HG02678 (cell line): ENCODE data around the gene THSD7B.
"Not testable (repeated sequence)": the region's sequence is repeated elsewhere in the genome, so short reads cannot be mapped to it uniquely, and the experiment has no call there.

Source experiments
- ATAC-seq: cut with Tn5 transposase; IDR thresholded peaks from one replicate; pipeline ENCODE4 v1.9.1; 2021; ENCODE audit warnings: mild to moderate bottlenecking, moderate library complexity; ENCODE audit not compliant: unreplicated experiment

Gene THSD7B

DNA sequence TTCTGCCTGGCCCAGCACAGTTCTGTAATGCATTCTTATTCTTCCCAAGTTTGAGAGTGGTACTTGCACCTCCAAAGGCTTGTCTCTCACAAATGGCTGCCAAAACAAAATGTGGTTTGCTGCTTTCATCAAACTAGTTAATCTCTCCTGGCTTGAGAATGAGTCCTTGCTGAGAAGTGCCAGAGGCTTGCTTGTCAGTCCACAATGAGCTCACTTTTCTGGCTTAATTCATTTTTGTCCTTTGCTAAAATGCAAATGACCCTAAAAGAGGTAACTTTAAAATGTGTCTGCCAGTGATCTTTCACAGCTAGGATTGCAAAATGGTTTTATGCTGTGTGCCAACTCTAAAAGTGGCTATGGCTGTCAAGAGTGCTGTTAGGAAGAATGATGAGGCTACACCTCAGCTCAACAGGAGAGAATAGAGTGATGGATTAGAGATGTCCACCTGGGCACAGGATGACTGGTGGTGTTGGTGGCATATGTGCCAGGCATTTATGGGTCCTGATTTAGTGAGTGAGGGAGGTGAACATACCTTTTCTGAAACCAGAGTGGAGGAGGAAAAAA is 907.7 kb downstream of the THSD7B start:
- no peak for ATAC-seq

DNA sequence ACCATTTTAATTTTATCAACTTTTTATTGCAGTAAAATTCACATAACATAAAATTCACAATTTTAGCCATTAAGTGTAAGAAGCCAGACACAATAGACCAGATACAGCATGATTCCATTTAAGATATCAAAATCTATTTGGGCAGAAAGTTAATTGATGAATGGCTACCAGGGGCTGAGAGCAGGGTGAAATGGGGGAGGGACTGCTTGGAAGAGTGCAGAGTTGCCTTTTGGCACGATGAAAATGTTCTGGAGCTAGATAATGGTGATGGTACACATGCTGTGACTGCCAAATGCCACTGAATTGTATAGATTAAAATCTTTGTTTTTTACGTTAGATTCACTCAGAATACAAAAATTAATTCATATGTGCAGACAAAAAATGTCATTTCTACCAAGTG is 909.6 kb downstream of the THSD7B start:
- no peak for ATAC-seq

DNA sequence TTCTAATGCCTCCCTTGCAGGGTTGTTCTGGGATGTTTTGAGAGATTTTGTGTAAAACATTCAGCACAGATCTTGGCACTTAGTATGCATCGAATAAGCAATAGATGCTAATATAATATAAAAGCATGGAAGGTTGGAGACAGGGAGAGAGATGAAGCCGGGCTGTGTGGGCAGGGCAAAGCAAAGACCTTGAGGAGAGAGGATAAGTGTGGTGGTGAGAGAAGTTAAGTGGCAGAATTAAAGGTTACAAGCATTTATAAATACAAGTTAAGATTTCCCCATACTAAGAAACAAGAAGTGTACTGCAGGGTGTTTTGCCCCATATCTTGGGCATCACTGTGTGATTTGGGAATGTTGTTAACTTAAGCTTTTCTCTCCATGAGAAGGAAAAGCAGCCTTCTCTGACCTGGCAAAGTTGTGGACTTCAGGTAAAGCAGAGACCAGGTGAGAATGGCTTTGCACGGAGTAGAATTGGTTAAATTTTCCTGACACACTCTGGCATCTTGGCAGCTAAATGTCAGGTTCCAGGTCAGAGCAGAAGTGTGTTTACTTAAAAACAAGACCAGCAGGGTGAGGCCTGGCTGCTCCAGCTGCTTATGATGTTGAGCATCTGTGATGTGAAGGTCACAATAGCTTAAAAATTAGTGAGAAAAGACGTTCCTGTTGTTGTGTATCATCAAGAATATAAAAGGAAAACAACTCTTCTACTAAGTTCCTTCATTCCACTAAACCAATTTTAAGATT is 910.4 kb downstream of the THSD7B start:
- no peak for ATAC-seq

GRCh38 chr2:137676346-137676745 is 911.0 kb downstream of the THSD7B start:
- no peak for ATAC-seq

DNA sequence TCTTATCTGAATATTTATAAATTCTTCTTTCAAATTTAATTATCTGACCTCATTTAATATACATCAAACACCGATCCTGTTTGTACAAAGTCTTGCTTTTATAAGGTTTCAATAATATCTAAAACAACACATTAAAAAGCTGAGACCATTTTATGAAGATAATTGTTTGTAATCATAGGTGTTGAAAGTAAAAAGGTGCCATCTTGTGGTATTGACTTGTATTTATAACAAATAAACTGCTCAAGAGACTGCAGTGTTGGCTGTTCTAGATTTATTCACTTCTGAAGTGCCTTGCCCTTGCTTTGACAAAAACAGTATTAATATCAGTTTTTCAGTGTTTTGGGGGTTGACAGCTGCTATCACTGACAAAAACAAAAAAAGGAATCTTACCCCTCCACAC is 912.1 kb downstream of the THSD7B start:
- no peak for ATAC-seq

DNA sequence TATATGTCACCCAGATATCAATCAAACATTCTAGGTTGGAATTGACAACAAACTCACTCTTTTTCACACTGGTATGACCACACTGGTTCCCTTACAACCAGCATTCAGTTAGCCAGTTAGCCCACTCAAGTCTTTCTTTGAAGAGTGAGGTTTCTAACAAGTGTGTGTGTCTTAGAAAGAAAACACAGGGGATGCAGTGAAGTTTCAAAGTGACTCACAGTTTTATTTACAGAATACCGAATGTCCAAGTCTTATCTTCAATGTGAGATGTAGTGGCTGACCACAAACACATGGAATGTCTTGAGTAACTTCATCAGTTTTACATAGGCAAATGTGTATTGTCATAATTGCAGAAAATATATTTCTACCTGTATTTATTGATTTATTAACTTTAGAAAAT is 924.2 kb downstream of the THSD7B start:
- no peak for ATAC-seq

- no peak for ATAC-seq
These were observed 928.2 kb downstream of the THSD7B start for GRCh38 chr2:137693534-137693933.

DNA sequence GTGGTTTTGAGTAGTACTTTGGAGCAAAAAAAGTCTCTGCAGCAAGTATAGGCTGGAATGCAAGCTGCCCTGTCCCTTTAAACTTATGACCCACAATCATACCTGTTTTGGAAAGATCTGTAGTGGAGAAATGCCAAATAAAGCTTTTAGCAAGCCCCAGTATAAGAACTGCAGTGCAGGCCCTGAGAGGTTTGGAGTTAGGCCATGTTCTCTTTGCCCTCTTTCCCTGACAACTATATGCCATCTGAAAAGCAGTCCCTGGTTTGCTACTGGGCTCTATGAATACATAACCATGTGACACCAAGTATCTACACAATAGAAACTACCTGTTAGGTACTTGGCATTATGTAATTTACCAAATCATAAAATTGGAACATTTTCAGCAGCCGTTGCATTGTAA is 931.6 kb downstream of the THSD7B start:
- no peak for ATAC-seq

- ATAC-seq: not testable (repeated sequence)
These were observed 934.9 kb downstream of the THSD7B start for GRCh38 chr2:137700250-137700649.

GRCh38 chr2:137700681-137701080 is 935.3 kb downstream of the THSD7B start:
- no peak for ATAC-seq

DNA sequence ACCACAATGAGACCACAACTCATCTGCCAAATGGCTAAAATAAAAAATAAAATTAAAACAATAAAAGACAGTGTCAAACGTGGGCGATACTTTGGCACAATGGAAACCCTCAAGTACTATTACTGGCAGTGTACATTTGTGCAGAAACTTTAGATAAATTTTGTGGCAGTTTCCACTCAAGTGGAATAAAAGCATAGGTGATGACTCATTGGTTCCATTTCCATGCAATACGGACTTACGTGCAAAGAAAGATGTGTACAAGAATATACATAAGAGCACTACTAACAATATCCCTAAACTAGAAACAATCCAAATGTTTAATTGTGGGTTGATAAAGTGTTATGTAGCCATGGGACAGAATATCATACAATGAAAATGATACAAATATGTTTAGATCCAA is 940.0 kb downstream of the THSD7B start:
- no peak for ATAC-seq

DNA sequence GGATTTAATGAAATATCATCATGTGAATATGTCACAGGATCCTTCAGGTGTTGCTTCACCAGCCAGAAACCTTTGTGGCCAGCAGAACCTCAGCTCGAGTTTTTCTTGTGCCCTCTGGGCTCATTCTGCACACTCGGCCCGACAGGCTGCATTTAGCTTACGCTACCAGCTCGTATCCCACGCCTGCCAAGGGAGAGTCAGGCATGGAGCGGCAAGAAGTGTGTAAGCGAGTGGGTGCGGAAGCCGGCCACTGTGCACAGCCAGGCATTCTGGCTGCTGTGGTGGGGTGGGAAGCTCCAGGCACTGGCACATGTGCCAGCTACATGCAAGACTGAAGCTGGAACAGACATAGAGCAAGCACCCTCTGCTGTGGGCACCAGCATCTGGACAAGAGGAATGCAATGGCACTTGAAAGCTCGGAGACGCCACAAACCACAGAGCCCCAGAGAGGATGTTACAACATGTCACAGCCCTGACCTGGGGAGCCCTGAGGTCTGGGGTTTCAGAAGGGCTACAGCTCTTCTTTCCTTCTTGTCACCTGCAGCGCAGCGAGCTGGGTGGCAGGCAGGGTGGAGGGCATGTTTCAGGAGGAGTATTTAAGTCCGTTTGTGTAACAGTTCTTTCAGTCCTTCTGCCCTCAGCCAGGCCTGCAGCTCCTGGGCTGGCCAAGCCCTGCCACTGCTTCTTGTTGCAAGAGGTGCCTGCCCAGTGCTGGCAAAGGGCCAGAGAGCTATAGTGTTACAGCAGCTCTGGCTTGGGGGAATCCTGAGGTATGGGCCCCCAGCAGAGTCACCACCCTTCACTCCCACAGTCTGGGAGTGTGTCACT is 941.7 kb downstream of the THSD7B start:
- no peak for ATAC-seq

- no peak for ATAC-seq
These were observed 943.0 kb downstream of the THSD7B start for GRCh38 chr2:137708311-137708710.

DNA sequence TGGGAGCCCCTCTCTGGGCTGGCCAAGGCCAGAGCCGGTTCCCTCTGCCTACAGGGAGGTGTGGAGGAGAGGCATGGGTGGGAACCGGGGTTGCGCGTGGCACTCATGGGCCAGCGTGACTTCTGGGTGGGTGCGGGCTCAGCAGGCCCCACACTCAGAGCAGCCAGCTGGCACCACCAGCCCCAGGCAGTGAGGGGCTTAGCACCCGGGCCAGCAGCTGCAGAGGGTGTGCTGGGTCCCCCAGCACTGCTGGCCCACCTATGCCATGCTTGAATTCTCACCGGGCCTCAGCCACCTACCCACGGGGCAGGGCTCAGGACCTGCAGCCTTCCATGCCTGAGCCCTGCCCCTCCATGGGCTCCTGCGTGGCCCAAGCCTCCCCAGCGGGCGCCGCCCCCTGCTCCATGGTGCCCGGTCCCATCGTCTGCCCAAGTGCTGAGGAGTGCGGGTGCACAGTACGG is 950.4 kb downstream of the THSD7B start:
- no peak for ATAC-seq

DNA sequence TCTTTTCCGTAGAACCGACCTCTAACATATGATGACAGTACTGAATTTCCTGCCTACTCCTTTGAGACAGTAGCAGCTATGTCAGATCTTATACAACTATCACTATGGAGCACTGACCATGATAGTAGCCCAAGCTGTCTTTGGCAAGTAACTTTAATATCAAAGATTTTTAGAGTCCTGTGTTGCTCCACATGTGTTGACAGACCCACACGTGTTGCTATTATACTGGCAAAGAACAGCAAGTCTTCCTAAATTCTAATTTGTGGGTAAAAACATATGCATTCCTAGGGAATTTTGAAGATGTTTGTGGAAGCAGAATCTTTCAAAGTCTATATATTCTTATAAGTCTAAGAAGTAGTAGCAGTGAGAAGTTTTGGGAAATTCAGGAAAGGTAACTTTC is 953.4 kb downstream of the THSD7B start:
- ATAC-seq: no peak

DNA sequence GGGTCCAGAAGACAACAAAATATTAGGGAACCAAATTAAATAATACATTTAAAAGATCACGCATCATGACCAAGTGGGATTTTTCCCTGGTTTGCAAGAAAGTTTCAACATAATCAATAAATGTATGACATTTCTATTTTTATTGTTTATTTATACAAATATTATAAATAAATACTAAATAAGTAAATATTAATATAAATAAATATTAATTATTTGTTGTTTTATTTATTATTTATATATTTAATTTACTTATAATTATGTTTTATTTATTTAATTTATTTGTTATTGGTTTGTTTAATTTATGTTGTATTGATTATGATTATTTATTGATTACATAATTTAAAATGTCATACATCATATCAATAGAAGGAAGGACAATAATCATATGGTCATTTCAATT is 956.4 kb downstream of the THSD7B start:
- no peak for ATAC-seq

DNA sequence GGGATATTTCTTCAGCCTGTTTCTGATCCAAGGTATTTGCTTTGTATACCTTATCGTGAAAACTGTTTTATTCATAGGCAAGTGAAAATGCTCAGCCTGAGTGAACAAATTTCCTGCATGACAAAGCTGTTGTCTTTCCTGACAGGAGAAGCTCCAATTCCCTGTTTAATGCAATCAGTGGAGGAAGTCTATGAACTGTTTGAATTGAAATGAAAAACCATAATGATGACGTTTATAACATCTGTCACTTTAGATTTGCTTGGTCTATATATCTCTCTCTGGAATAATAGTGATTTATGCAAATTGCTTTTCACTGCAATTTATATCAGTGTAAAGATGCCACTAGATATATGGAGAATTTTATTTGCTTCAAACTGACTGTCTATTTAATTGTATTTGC is 959.6 kb downstream of the THSD7B start:
- no peak for ATAC-seq
